AG04450 (cell line): ENCODE results near the gene TEDC2. TPM values are rescaled to one million over a fixed set of nuclear protein-coding genes. Genes with fewer than 3 reads are reported as not detected.

Experiments used
- CTCF ChIA-PET: fragments of 300-600, 350-600 bp; formaldehyde crosslinking; extraction: SDS; loops from one replicate; lab custom pipeline; 2022; ENCODE audit warnings: antibody characterized with exemption, inconsistent platforms; lab: Charles Lee
- POLR2A ChIA-PET: fragments of 350-600 bp; formaldehyde crosslinking; extraction: SDS; loops from one replicate; lab custom pipeline; 2021; ENCODE audit warnings: antibody characterized with exemption, inconsistent platforms; lab: Yijun Ruan, JAX
- DNase-seq: peaks from one replicate; pipeline ENCODE4 v3.0.0-alpha.2; 2011; ENCODE audit warnings: low read depth, low spot score
- H3K27ac ChIP-seq: one replicate; pipeline ENCODE4 v1.5.1; 2012; ENCODE audit warnings: low read depth, low read length, control low read depth
- H3K27me3 ChIP-seq: one replicate; pipeline ENCODE4 v1.6.0; 2012; ENCODE audit warnings: low read length; ENCODE audit not compliant: control insufficient read depth, insufficient read depth
- H3K4me3 ChIP-seq: 2 replicates; pipeline ENCODE4 v1.5.1; 2011; ENCODE audit warnings: mild to moderate bottlenecking, low read depth, low read length, control low read depth
- H3K9me3 ChIP-seq: 2 replicates; pipeline ENCODE4 v1.5.1; 2012; ENCODE audit warnings: low read length; ENCODE audit not compliant: control insufficient read depth, insufficient read depth
- polyA plus RNA-seq: library from polyadenylated mRNA; depleted of rRNA; stranded (reverse); fragments of >200 nt; gene quantifications from 2 replicates; pipeline ENCODE4 v1.2.3, GENCODE V29; 2011
- TF ChIP-seq, protein P1 (sequence below): IDR thresholded peaks from 2 replicates; pipeline ENCODE4 v1.5.1; 2011; ENCODE audit warnings: low read depth, low read length, control low read depth, inconsistent platforms

TEDC2 gene
- polyA plus RNA-seq, 1 experiment = 1.8 TPM

DNA sequence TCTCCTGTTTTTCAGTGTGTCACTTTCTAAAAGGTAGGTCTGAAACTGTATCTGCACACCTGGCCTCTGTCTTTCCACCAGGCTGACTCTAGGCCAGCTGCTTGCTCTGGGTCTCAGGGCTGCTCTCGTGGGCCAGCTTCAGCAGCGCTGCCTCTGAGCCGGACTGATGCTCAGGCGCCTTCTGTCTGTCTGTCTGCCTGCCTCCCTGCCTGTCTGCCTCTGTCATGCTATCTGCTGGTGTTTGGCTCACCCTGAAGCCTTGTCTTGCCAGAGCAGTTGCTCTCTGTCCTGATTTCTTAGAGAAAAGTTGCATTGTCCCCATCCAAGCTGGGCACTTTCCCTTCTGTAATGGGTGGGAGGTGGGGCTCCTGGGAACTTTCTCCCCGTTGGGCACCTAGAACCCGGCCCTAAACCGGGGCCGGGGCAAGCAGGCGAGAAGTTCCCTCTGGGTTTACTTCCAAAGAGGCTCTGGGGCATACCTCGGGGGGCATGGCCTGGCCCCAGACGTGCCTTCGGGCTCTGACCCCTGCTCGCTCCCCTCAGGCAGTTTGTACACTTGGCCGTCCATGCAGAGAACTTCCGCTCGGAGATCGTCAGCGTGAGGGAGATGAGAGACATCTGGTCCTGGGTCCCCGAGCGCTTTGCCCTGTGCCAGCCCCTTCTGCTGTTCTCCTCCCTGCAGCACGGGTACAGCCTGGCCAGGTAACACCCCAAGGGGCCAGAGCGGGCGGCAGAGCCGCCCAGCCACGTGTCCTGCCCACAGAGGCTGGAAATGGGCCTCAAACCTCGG lies 38.0 kb downstream of the TEDC2 start:
- Histone ChIP-seq H3K27ac (no peak overlapping the region), H3K4me3 (no peak overlapping the region), H3K9me3 (no peaks in the 10 kb centered on the region; the same call in 1 of the 2 replicates), H3K27me3 (no peaks in the 10 kb centered on the region)
- ChIA-PET POLR2A (interaction anchor here (0.9 kb wide), 1 partner anchor 23 kb away, joined by 3 read pairs; the partner anchor contains the start of gene TBC1D24), CTCF (no interaction called here)
- DNase-seq = no peak
- TF ChIP-seq, protein P1, sequence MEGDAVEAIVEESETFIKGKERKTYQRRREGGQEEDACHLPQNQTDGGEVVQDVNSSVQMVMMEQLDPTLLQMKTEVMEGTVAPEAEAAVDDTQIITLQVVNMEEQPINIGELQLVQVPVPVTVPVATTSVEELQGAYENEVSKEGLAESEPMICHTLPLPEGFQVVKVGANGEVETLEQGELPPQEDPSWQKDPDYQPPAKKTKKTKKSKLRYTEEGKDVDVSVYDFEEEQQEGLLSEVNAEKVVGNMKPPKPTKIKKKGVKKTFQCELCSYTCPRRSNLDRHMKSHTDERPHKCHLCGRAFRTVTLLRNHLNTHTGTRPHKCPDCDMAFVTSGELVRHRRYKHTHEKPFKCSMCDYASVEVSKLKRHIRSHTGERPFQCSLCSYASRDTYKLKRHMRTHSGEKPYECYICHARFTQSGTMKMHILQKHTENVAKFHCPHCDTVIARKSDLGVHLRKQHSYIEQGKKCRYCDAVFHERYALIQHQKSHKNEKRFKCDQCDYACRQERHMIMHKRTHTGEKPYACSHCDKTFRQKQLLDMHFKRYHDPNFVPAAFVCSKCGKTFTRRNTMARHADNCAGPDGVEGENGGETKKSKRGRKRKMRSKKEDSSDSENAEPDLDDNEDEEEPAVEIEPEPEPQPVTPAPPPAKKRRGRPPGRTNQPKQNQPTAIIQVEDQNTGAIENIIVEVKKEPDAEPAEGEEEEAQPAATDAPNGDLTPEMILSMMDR = no peak

DNA sequence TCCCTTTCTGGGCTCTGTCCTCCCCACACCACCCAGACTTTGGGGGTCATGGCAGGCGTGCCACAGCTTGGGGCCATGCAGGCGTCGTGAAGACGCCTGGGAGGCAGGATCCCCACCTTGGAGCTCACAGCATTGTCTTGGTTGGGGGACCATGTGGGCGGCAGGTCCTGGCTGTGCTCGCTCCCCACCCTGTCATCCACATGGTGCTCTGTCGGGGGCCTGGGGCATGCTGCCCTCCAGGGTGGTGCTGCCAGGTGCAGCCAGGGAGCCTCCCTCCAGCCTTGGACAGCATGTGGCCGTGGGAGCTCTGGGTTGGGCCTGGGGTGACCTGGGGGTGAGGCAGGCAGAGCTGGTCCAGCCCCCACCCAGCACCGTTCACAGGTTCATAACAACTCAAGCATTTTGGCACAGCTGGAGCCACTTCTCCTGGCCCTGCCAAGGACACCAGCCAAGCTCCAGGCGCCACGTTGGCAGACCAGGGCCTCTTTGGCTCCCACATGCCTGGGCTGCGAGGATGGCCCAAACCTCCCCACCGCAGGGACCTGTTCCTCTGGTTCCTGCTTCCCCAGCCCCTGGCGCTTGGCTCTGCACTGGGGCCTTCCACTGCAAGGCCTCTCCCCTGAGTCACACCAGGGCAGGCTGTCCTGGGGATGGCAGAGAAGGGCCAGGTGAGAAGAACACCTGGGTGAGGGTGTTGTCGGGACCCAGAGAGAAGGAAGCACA lies 38.8 kb downstream of the TEDC2 start:
- H3K27ac ChIP-seq = no peak overlapping the region
- H3K27me3 ChIP-seq = no peaks in the 10 kb centered on the region
- no peaks in the 10 kb centered on the region; the same call in 1 of the 2 replicates for H3K9me3 ChIP-seq
- no peak for DNase-seq
- TF ChIP-seq, protein P1 = no peak
- POLR2A ChIA-PET = interaction anchor here (0.9 kb wide), 1 partner anchor 24 kb away, joined by 3 read pairs; the partner anchor contains the start of gene TBC1D24
- H3K4me3 ChIP-seq = no peak overlapping the region
- CTCF ChIA-PET = no interaction called here

DNA sequence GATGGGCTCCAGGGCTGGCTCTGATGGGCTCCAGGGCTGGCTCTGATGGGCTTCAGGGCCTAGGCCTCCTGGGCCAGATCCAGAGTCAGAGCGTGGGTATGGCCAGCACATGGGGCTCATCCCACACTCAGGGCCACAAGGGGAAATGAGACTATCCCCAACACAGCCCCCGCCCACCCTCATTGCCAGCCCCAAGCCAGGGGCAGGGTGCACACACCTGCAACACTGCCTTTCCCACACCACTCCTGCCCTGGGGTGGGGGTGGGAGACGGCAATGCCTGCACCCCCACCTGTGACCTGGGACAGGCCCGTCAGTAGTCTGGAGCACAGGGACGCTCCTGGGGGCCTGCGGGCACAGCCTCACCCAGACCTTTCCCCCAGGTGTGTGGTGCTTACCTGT lies 39.5 kb downstream of the TEDC2 start:
- Histone ChIP-seq H3K4me3 (no peak overlapping the region), H3K27me3 (no peaks in the 10 kb centered on the region), H3K27ac (no peak overlapping the region), H3K9me3 (no peaks in the 10 kb centered on the region; the same call in 1 of the 2 replicates)
- no peak for DNase-seq
- ChIA-PET CTCF (no interaction called here), POLR2A (no interaction called here)
- TF ChIP-seq, protein P1 = no peak

DNA sequence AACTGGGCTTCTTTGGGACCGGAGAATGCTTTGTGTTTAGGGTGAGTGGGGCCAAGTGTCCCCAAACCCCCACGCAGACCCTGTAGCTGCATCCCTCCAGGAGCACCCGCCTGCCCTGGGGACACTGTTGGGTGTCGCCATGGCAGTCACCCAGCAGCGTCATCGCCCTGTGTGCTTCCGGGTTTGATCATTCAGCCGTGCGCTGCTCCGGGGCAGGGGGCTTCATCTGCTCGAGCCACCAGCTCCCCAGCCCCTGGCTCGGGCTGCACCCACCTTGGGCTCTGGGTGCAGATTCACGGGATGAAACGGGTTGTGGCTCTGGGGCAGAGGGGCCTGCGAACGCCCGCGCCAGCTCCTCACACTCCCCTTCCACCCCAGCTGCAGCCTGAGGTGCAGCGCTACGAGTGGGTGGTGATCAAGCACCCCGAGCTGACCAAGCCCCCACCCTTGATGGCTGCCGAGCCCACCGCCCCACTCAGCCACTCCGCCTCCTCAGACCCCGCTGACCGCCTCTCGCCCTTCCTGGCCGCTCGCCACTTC lies 40.1 kb downstream of the TEDC2 start:
- CTCF ChIA-PET = interaction anchor here (2.1 kb wide), 2 partner anchors 10 to 70 kb away, joined by 16 to 23 read pairs; partner anchors contain the start of gene CCNF
- TF ChIP-seq, protein P1 = no peak
- DNase-seq = no peak
- Histone ChIP-seq H3K4me3 (no peak overlapping the region), H3K27ac (no peak overlapping the region), H3K27me3 (no peaks in the 10 kb centered on the region), H3K9me3 (no peaks in the 10 kb centered on the region; the same call in 1 of the 2 replicates)
- POLR2A ChIA-PET = no interaction called here
